ENCODE measurements around the gene SCNN1A. TPM values are rescaled to one million over a fixed set of nuclear protein-coding genes. Genes with fewer than 3 reads are reported as not detected.

SCNN1A gene
- total RNA-seq, 2 experiments from 2014 or later: 1.1 to 2.0 TPM

- H3K27ac ChIP-seq (ENCODE audit: low read depth in 1 of 2, low read length in 2 of 2): no peak overlapping the region
- Mint-ChIP-seq H3K27ac (peak overlapping the region; percentile 82), H3K27me3 (no peaks in the 10 kb centered on the region), H3K4me1 (ENCODE audit: low read depth) (peaks cover 27% of the 10 kb centered on the region), H3K4me3 (peak overlapping the region; percentile 87), H3K9me3 (no peaks in the 10 kb centered on the region), H3K36me3 (ENCODE audit: low read depth) (no peaks in the 10 kb centered on the region)
- H3K27me3 ChIP-seq (ENCODE audit: control insufficient read depth in 1 of 2, insufficient read depth in 2 of 2, low read length in 2 of 2): no peaks in the 10 kb centered on the region
- peak in 8 of 14 experiments; percentile 11 to 64 (median 43) for DNase-seq
- H3K9me3 ChIP-seq (ENCODE audit: control insufficient read depth in 1 of 2, insufficient read depth in 1 of 2, low read length in 2 of 2): no peaks in the 10 kb centered on the region
- POLR2A ChIA-PET: interaction anchor here (1.0 to 3.5 kb wide), 3 partner anchors 21 to 24 kb away, joined by 4 to 58 read pairs (median 6); no protein-coding TSS in a partner anchor
- H3K4me3 ChIP-seq (ENCODE audit: low read length): peak overlapping the region; percentile 16
- peak; percentile 50 for ATAC-seq (ENCODE audit: poor library complexity)
- no peak for TF ChIP-seq CTCF (IDR thresholded peaks at IDR 0.05)
- intact Hi-C loops (cut with DNase I, micrococcal nuclease): loop anchor here (2.0 kb wide), 1 partner anchor 19 kb away; the partner anchor contains the start of gene TNFRSF1A (in 2 of the 2)
- CTCF ChIA-PET: interaction anchor here (1.9 kb wide), 2 partner anchors 26 to 62 kb away, joined by 4 to 8 read pairs; no protein-coding TSS in a partner anchor
- no peaks in the 10 kb centered on the region for H3K36me3 ChIP-seq (ENCODE audit: insufficient read depth, low read length)
- peaks cover 38% of the 10 kb centered on the region for H3K4me1 ChIP-seq (ENCODE audit: insufficient read depth, low read length)
Measured at GRCh38 chr12:6361834-6362233, 13.5 kb downstream of the SCNN1A start.

GRCh38 chr12:6360578-6361490 lies 14.5 kb downstream of the SCNN1A start:
- intact Hi-C loops (cut with DNase I, micrococcal nuclease): no loop called here
- Mint-ChIP-seq H3K27ac (peak overlapping the region; percentile 82), H3K4me3 (peak overlapping the region; percentile 57), H3K36me3 (ENCODE audit: low read depth) (no peaks in the 10 kb centered on the region), H3K4me1 (ENCODE audit: low read depth) (peaks cover 26% of the 10 kb centered on the region), H3K27me3 (no peaks in the 10 kb centered on the region), H3K9me3 (no peaks in the 10 kb centered on the region)
- no peaks in the 10 kb centered on the region for H3K27me3 ChIP-seq (ENCODE audit: control insufficient read depth in 1 of 2, insufficient read depth in 2 of 2, low read length in 2 of 2)
- ChIA-PET POLR2A (interaction anchor here (0.7 to 1.2 kb wide), 5 partner anchors 19 to 33 kb away, joined by 3 to 6 read pairs (median 4); partner anchors contain the start of gene TNFRSF1A), CTCF (no interaction called here)
- H3K4me3 ChIP-seq (ENCODE audit: low read length): no peak overlapping the region
- peak in 1 of 14 experiments; percentile 14 for DNase-seq
- no peaks in the 10 kb centered on the region for H3K9me3 ChIP-seq (ENCODE audit: control insufficient read depth in 1 of 2, insufficient read depth in 1 of 2, low read length in 2 of 2)
- ATAC-seq (ENCODE audit: poor library complexity): no peak
- H3K36me3 ChIP-seq (ENCODE audit: insufficient read depth, low read length): no peaks in the 10 kb centered on the region
- peaks cover 38% of the 10 kb centered on the region for H3K4me1 ChIP-seq (ENCODE audit: insufficient read depth, low read length)
- H3K27ac ChIP-seq (ENCODE audit: low read depth in 1 of 2, low read length in 2 of 2): no peak overlapping the region
- no peak for TF ChIP-seq CTCF (IDR thresholded peaks at IDR 0.05)

GRCh38 chr12:6360080-6360571 lies 15.2 kb downstream of the SCNN1A start:
- Histone ChIP-seq H3K9me3 (ENCODE audit: control insufficient read depth in 1 of 2, insufficient read depth in 1 of 2, low read length in 2 of 2) (no peaks in the 10 kb centered on the region), H3K4me1 (ENCODE audit: insufficient read depth, low read length) (peaks cover 42% of the 10 kb centered on the region), H3K27ac (ENCODE audit: low read depth in 1 of 2, low read length in 2 of 2) (no peak overlapping the region), H3K4me3 (ENCODE audit: low read length) (no peak overlapping the region), H3K27me3 (ENCODE audit: control insufficient read depth in 1 of 2, insufficient read depth in 2 of 2, low read length in 2 of 2) (no peaks in the 10 kb centered on the region), H3K36me3 (ENCODE audit: insufficient read depth, low read length) (no peaks in the 10 kb centered on the region)
- intact Hi-C loops (cut with DNase I, micrococcal nuclease): no loop called here
- Mint-ChIP-seq H3K36me3 (ENCODE audit: low read depth) (no peaks in the 10 kb centered on the region), H3K9me3 (no peaks in the 10 kb centered on the region), H3K4me3 (no peak overlapping the region), H3K4me1 (ENCODE audit: low read depth) (peaks cover 26% of the 10 kb centered on the region), H3K27me3 (no peaks in the 10 kb centered on the region), H3K27ac (no peak overlapping the region)
- TF ChIP-seq CTCF (IDR thresholded peaks at IDR 0.05): no peak
- ATAC-seq (ENCODE audit: poor library complexity) (no peak), DNase-seq (no peak)
- POLR2A ChIA-PET: interaction anchor here (0.7 to 1.0 kb wide), 3 partner anchors 18 to 33 kb away, joined by 3 to 4 read pairs (median 3); partner anchors contain the start of gene TNFRSF1A
- CTCF ChIA-PET: no interaction called here
